Tongue (tissue), 2 donors: ENCODE results near the gene GRIA2. TPM values are rescaled to one million over a fixed set of nuclear protein-coding genes. Genes with fewer than 3 reads are reported as not detected.
"Not testable (repeated sequence)": the region's sequence is repeated elsewhere in the genome, so short reads cannot be mapped to it uniquely, and the experiment has no call there.

Experiments
- DNase-seq: peaks from one replicate; pipeline ENCODE4 v3.0.0-alpha.2; 2015
- total RNA-seq: library from RNA; depleted of rRNA; stranded (reverse); fragments of >200 nt; gene quantifications from one replicate; pipeline ENCODE4 v1.2.3, GENCODE V29; 2014

Gene GRIA2
- total RNA-seq = 8.9 TPM

GRCh38 chr4:157220371-157220881 lies at the start of gene GRIA2:
Gene GRIA2 (plus strand): TSS chr4:157220728. CDS start chr4:157221043, 315 bp downstream.
- DNase-seq = peak; percentile 91

DNA sequence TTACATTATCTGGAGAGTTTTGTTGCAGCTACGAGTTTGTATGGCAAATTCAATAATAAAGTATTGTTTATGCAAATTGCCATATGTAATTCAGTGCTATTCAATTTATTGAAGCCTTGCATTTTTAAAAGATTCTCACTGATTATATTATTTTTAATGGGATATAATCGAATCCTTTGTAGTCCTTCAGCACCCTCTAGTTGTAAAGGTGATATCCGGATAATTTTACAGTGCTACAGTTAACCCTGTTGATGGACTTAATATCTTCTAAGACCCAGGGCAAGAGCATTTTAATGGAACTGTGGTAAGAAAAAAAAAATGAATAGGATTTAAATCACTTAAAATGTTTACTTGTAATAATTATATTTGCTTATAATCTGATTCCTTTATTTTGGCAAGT lies 48.5 kb upstream of the GRIA2 start:
- DNase-seq = peak; percentile 13

DNA sequence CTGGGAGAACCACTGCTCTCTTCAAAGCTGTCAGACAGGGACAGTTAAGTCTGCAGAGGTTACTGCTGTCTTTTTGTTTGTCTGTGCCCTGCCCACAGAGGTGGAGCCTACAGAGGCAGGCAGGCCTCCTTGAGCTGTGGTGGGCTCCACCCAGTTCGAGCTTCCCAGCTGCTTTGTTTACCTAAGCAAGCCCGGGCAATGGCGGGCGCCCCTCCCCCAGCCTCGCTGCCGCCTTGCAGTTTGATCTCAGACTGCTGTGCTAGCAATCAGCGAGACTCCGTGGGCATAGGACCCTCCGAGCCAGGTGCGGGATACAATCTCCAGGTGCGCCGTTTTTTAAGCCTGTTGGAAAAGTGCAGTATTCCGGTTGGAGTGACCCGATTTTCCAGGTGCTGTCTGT lies 40.3 kb upstream of the GRIA2 start:
- DNase-seq = not testable (repeated sequence)

- DNase-seq = no peak
These were observed 36.2 kb upstream of the GRIA2 start for GRCh38 chr4:157184300-157184699.

GRCh38 chr4:157185363-157185762 lies 35.2 kb upstream of the GRIA2 start:
- DNase-seq = no peak

DNA sequence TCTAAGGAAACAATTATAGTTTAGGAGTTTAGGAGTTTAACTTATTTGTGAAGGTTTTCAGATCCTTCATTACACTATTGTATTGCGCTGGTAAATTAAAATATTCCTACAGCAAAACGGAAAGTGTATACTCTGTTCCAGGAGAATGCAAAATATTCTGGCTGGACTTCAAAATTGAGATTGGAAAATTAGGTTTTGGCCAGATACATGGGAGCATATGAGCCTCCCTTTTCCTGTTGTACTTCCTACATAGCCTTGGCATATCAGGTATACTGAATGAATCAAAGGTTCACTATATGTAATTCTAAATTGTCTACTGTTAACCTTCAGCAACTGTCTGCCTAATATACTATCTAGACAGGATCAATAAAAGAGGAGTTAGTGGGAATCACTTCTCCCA lies 25.2 kb upstream of the GRIA2 start:
- DNase-seq = no peak

DNA sequence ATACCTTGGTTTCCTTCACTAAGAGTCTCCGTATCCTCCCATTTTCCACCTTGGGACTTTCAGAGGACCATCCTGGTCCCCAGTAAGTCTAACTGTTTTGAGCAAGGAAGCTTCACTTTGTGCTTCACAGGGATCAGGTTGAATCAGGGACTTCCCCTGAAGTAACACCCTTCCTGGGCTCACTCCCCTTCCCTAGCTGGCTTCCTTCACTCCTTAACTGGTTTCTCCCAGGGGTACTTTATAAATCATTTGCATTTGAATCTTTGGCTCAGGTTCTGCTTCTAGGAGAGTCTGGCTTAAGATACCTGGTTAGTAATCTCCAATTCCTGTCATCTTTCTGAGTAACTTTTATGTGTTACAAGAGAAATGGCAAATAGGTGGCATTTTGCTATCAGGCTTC lies 24.5 kb upstream of the GRIA2 start:
- DNase-seq = no peak

DNA sequence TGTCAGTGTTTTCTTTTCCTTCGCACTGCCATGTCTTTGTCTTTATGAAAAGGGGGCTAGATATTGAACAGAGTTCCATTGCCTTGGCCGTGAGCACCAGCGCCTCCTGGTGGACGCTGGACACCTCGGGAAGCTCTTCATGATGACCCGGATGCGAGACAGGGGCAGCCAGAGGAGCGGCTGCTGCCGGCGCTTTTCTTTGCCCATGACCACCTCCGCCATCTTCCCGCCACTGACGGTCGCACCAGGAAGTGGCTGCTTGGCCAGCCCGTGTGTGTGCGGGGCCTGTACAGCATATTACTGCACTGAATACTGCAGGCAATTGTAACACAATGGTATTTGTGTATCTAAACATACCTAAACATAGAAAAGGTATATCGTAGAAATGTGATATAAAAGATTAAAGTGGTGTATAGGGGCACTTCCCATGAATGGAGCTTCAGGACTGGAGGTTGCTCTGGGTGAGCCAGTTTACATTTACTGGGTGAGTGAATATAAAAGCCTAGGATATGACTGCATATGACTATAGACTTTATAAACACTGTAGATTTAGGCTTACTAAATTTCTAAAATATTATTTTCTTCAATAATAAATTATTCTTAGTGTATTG lies 15.8 kb upstream of the GRIA2 start:
- DNase-seq = no peak

DNA sequence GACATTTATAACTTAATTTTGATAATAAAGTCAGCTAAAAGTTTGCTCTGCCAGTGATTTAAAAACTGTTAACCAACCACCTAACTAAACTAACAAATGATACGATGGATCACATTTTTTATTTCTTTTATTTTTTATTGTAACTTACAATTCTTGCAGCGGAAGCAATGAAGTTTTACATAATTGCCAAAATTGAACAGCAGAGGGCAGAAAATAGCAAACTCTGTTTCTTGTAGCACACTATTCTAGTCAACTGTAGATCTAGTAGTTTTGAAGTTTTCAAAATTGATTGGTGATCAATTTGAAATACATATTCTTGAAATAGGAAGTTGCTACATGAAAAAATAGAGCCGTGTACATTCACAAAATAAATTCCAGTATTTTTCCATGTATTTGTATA lies 2.8 kb upstream of the GRIA2 start:
- peak; percentile 54 for DNase-seq

DNA sequence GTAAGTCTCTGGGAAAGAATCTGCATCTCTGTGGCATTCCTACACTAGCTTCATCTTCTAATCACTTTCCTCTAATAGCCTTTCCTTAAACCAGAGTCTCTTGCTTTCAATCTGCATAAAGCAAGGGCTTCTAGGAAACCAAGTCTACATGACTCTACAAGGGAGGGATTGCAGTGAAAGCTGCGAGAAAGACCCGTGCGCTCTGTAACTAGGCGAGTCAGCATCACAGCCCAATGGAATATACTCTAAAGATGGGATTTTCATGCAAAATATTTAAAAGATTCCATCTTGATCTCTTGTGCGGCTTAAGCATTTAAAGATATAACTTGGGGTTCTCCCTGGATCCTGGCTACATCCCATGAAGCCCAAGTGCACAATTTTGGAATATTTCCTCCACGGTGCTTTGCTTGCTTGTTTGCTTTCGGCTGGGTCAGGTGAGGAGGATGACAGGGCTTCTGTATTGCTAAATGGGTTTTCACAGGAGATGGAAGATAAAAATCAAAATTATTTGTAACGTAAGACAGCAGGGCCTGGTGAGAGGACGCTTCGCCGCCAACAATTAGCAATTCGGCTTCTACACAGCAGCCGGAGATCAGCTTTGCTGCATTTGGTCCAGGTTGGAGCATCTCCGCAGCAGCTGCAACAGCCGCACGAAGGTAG lies 687 bp upstream of the GRIA2 start:
- no peak for DNase-seq

GRCh38 chr4:157221426-157221894 lies 932 bp downstream of the GRIA2 start:
- peak; percentile 2 for DNase-seq

DNA sequence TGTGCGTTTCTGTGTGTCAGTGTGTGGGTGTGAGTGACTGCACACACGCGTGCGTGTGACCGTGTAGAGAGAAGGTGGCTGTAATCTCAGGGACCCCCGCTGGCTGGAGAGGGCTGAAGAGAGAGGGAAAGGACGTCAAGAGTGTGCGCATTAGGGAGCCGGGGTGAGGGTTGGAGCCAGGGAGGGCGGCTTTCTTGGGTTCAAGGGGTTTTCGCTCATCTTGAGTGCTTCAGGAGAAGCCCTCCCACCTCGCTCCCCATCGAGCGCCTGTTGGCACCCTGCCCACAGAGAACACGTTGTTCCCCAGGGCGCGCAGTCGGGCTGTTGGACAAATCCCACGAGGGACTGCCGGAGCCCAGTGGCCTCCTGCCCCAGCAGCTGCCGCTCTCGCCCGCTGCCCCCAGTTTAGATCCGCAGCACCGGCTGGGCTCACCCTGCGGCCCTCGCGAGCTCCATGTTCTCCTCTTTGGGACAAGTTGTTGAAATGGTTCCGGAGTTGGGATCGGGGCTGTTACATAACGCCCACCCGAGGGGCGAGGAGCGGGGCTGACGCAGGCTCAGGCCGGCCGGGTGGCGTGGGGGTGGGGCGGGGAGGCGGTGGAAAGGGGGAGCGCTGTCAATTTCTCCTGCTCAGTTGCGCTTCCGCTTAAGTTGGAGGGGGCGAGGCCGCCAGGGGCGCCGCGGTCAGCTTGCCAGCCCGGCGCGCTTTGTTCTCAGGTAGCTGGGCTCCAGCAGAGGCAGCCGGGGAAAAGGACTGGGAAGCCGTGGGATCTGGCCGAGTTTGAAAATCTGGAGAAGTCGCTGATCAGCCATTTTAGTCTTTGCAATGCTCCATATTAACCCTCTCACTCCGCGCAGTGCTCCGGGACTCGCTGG lies 1.6 kb downstream of the GRIA2 start:
- DNase-seq = peak; percentile 26

DNA sequence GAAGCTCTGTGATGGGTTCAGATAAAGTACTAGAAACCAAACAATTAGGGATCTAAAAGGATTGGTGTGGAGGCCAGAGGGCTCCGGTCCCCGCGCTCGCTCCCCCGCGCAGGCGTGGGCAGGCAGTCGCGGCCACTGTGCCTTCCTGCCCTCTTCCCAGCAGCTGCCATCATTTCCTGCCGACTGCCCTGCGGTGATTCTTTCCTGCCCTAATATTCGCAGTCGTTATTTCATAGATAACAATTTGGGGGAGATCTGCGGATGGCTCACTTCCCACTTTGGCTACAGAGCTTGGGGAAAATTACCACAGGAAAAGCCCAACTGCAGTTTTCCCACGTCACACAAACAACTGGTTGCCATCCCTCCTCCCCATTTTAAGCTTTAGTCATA lies 2.2 kb downstream of the GRIA2 start:
- DNase-seq = no peak

DNA sequence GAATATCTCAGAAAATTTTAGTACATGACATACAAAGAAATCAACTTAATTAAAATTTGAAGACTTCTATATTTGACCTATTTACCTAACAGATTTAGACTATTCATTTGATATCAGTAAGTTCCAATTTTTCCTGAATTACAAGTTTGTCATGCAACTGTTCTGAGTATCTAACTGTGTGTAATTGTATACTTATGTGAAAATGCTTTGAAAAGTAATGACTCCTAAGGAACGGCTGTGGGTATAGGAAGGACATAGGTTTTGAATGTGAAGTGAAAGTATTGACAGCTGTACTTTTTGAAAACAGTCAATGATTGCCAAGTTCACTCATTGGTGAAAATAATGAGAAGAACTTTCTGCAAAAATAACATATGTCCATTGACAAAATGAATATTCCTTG lies 2.9 kb downstream of the GRIA2 start:
- no peak for DNase-seq

DNA sequence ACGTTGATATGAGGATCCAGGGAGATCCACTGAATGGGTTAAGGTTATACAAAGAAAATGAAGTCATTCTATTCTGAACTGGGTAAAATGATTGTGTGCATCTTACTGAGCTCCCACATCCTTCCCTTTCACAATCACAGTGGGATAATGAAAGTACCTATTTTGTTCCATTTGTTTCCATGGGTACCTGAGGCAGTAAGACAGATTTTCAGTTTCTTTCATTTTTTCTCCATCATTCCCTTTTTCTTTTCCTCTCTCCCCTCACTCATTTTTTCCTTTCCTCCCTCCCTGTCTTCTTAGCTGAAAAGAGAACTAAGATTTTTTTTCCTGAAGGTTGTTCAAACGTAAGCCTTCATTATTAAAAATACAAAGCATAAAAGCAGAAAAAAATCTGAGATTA lies 4.6 kb downstream of the GRIA2 start:
- no peak for DNase-seq

GRCh38 chr4:157226035-157226434 lies 5.5 kb downstream of the GRIA2 start:
- DNase-seq = no peak

- DNase-seq = no peak
These were observed 6.1 kb downstream of the GRIA2 start for GRCh38 chr4:157226601-157227000.

- no peak for DNase-seq
These were observed 11.0 kb downstream of the GRIA2 start for GRCh38 chr4:157231525-157231924.

- no peak for DNase-seq
These were observed 22.3 kb downstream of the GRIA2 start for GRCh38 chr4:157242871-157243270.

- no peak for DNase-seq
These were observed 23.8 kb downstream of the GRIA2 start for GRCh38 chr4:157244348-157244747.

DNA sequence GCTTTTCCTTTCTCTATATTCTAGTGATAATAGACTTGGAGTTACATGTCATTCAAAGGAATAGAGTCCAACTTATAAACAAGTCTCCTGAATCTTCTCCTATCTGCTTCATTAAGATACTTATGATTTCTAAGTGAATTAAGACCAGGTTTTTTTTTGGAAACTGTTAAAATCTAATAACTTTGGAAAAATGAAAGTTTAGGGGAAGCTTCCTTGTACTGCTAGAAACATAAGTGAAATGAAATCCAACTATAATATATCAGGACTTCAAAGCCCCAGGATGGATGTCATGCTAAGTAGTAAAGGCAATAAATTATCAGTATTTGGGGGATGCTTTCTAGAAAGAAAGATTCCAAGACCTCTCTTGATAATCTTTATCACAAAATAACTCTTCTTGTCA lies 24.8 kb downstream of the GRIA2 start:
- no peak for DNase-seq

- no peak for DNase-seq
These were observed 26.4 kb downstream of the GRIA2 start for GRCh38 chr4:157246964-157247363.

DNA sequence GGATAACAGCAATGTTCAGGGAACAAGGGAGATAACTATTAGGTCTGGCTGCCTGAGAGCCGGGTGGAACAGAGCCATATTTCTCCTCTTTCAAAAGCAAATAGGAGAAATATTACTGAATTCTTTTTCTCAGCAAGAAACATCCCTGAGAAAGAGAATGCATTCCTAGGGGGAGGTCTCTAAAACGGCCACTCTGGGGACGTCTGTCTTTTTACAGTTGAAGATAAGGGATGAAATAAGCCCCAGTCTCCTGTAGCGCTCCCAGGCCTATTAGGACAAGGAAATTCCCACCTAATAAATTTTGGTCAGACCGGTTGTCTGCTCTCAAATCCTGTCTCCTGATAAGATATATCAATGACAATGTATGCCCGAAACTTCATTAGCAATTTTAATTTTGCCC lies 37.6 kb downstream of the GRIA2 start:
- not testable (repeated sequence) for DNase-seq
